NCI-H1092 (cell line): Measurements from ENCODE around the gene HRAS.

ENCODE experiments used
- DNase-seq: peaks from one replicate; lab custom pipeline; 2025; lab: John Stamatoyannopoulos, UW

Gene HRAS

DNA sequence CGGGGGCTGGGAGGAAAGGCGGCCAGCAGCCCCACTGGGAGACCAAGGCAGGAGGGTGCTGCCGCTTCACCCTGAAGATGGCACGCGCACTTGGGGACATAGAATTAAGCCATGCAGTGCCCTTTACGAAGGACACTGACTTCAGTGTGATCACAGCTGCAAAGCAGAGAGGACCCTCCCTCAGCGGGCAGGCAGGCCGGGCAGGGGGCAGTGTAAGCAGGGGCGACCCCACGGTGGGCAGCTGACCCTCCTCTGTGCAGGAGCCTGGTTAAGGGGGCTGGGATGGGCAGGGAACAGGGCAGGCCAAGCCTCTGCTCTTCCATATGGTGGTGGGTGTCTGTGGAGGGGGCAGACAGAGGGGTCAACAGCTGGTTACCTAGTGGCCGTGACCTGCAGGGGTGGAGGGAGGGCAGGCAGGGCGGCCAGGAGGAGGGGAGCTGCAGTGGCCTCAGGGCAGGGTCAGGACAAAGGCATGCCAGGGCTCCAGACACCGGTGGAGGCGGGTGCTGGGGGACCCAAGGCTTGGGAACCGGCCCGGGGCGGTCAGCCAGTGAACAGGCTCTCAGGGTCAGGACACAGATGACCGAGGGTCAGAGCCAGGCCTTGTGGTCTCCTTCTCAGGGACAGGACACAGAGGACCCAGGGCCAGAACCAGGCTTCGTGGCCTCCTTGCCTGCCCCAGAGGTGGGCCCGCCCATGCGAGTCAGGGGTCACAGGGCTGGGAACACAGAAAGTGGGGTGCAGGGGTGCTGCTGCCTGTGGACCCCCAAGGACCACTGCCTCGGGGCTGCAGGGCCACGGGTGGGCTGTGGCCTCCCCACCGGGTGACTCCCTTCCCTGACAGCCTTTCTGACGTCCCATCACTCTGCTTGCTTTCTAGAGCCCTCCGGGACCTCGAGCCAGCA is 18.0 kb upstream of the HRAS start:
- no peak for DNase-seq

DNA sequence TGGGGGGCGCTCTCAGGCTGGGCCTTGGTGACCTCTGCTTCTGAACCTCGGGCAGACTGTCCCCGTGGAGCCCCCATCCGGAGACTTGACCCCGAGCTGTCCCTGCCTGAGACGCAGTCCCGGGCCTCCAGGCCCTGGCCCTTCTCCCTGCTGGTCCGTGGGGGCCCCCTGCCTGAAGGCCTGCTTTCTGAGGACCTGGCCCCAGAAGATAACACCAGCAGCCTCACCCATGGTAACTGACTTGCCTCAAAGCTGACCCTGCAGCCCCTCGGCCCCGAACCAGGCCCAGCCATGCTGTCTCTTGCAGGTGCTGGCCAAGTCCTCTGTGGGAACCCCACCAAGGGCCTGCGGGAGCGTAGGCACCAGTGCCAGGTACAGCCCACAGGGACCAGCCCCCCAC is 16.2 kb upstream of the HRAS start:
- DNase-seq: no peak

DNA sequence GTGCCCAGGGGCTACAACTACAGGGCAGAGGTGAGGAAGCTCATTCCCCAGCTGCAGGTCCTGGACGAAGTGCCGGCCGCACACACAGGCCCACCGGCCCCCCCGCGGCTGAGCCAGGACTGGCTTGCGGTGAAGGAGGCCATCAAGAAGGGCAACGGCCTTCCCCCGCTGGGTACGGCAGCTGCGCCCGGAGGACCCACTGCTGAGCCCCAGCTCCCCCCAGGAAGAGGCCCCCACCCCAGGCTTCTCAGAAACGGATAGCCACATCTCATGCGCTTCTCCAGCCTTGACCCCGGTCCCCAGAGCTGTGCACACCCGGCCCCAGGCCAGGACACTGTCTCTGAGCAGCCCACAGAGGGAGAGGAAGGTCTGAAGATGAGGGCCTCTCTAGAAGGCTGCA is 15.8 kb upstream of the HRAS start:
- DNase-seq: no peak

DNA sequence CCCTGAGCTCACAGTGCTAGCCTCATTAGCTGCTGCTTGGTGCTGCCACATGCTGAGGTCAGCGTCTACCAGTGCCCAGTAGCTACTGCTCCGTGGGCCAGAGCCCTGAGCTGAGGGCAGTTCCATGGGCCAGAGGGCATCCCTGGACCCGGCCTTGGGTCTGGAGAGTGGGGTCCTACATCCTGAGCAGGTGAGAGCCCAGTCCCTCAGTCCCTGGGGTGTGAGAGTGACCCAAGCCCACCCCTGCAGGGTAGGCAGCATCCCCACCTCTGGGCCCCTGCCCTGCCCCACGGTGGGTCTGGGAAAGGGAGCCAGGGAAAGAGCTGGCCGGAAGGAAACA is 15.3 kb upstream of the HRAS start:
- DNase-seq: no peak

DNA sequence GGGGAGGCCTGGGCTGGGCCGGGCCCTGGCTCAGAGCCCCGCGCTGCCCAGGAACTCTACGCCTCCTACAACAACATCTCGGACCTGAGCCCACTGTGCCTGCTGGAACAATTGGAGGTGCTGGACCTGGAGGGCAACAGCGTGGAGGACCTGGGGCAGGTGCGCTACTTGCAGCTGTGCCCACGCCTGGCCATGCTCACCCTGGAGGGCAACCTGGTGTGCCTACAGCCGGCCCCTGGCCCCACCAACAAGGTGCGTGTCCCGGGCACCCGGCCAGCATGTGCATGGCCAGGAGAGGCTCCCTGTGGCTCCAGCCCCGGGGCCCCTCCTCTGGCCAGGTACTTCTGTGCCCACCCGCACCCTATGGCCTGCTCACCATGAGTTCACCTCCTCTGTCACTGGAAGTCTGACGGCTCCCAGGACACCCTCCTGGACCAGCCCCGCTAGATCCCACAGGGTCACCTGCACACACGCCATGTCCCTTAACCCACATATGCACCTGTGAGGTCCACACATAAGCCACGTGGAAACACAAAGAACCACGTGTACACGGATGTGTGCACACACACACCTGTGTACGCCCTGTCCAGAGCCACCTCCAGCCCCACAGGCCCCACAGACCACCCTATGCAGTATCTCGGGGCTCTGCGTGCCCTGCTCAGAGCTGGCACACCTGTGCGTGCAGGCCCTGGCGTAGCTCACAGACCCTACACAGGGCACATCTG is 14.8 kb upstream of the HRAS start:
- no peak for DNase-seq

DNA sequence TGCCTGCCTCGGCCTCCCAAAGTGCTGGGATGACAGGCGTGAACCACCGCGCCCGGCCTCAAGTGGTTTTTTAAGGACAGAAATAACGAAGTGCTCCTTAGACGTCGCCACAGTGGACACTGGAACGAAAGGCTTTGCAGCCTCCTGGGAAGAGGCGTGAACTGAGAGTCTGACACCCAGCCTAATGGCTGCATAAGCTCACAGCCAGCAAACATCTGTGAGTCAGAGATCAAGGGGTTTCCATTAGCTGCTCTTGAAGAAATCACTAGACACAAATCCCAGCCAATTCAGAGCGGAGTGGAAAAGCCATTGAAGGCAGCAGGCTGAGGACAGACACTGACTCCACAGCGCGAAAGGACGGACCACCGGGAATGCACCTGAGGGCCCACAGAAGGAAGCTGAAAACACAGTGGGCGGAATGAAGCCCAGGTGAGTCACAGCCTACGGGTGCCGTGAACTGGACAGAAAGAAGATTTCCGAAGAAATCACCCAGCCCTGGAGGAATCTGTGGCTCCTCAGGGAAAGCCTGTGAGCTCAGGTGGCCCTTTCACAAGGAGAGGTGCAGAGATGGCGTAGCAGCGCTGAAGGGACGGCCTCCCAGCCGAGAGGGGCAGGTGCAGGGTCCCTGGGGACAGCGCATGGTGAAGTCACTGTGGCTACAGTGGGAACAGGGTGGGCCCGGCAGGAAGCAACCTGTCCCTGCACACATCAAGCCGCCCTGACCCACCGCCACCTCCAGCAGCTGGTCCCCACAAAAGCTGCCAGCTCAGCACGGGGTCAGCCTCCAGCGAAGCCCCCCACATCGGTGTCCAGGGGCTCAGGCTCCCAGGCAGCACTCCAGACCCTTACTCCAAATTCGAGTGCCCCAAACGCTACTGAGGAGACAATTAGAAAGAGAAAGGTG is 13.6 kb upstream of the HRAS start:
- DNase-seq: no peak

DNA sequence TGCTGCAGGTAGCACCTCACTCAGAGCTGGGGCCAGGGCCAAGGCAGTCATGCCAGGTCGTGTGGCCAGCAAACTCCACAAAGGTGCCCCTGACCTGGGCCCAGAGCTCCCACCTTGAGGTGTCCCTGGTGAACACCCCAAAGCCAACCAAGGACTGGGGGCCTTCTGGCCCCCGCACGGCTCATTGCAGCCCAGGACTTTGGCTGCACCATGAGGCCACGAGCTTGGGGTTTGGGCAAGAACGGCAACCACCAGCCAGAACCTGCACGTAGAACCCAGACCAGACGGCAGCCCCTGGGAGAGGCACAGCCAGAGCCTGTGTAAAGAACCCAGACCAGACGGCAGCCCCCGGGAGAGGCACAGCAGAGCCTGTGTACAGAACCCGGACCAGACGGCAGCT is 9.8 kb upstream of the HRAS start:
- DNase-seq: no peak

DNA sequence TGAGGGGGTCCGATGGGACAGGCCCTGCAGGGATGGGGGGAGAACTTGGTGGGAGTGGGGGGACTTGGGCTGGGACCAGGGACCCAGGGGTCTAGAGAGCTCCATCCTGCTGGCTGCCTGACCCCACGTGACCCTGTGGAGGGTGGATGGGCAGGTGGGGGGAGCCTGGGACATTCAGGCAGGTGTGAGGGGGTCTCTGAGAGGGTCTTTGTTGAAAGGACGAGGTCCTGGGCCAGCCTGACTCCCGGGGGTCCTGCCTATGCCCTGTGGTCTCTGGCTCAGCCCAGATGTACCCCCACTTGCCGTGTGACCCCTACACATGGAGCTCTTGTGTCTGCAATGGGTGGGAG is 9.4 kb upstream of the HRAS start:
- no peak for DNase-seq

DNA sequence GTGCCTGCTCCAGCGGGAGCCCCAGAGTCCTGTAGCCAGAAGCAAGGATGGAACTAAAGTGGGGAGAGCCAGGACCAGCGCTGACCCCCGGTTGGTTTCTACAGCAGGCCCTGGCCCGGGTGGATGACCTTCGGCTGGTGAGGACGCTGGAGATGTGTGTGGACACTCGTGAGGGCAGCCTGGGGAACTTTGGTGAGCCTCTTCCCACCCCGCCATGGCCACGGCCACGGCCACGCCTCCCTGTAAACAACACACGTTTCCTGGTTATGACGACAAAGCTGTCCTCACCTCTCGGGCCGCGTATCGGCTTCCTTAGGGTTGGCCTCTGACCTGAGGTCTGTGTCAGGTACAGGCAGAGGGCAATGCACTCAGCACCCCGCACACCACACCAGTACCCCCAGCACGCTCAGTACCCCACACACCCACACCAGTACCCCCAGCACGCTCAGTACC is 6.1 kb upstream of the HRAS start:
- DNase-seq: no peak

DNA sequence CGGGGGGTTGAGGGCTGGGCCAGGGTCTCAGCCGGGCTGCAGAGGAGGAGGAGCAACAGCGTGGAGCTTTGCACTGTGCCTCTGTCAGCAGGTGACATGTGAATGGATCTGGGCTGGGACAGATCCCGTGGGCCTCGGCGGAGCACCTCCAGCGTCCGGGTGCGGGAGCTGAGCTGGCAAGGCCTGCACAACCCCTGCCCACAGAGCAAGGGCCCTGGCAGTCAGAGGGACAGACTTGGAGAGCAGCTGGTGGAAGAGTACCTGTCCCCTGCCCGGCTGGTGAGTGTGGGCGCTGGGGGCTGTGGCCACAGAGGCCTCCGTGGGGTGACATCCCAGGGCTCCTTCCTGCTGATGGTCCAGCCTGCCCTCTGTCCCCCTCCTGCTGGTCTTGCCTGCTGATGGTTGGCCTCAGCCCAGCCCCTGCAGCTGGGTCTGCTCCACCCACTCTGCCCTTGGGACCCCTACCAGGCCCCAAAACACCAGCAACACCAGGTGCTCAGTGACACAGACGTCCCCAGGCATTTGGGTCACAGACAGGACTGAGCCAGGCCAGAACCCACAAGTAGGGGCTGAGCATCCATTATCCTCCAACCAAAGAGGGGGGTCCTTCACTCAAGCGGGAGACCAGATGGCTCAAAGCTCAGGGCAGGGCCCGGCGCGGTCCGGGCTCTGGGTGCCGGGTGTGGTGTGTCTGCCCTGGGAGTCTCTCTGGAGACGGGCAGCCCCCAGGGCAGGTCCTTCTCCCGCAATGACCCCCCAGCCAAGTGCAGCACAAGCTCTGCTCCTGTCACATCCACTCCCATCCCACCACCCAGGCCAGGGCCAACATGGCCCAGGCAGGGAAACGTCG is 5.4 kb upstream of the HRAS start:
- no peak for DNase-seq

DNA sequence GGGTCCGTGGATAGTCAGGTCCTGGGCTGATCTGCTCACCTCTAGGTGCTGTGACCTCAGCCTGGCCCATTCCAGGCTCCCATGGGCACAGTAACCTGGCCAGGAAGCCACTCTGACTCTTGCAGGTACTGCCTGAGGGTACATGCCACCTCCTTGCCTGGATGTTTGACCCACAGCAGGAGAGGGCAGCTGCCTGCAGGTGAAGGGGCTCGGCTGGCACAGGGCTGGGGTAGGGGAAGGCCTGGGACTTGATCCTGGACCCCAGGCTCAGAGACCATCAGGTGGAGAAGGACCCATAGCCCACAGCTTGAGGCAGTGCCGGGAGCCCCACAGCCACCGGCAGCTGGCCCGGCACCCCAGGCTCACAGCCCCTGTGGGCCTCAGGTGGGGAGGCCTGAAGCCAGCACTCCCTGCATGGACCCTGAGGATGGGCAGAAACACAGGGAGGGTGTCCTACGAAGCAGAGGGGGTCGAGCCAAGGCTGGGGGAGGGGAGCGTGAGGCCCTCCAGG is 4.7 kb upstream of the HRAS start:
- DNase-seq: no peak

DNA sequence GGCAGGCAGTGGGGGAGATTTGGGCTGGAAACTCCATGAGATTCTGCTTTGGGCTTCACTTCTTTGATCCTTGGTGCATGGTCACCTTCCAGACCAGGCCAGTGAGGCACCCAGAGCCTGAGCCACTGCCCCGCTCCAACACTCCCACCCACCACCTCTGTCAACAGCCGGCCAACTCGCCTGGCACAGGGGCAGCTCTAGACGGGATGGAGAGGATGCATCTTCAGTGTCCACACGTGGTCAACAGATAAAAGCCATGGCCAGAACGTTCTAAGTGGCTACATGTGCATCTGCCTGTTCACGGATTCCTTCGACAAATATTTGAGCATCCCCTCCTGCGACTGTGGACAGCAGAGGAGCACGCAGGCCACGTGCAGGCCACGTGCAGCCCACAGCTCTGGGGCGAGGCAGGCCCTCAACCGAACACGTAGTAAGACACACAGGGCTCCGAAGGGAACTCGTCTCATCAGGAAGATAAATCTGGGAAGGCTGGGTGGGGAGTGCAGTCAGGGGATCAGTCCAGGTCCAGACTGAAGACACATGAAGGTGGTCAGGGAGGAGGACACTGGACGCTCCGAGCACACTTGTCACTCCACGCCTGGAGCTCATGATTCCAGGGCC is 3.2 kb upstream of the HRAS start:
- no peak for DNase-seq

DNA sequence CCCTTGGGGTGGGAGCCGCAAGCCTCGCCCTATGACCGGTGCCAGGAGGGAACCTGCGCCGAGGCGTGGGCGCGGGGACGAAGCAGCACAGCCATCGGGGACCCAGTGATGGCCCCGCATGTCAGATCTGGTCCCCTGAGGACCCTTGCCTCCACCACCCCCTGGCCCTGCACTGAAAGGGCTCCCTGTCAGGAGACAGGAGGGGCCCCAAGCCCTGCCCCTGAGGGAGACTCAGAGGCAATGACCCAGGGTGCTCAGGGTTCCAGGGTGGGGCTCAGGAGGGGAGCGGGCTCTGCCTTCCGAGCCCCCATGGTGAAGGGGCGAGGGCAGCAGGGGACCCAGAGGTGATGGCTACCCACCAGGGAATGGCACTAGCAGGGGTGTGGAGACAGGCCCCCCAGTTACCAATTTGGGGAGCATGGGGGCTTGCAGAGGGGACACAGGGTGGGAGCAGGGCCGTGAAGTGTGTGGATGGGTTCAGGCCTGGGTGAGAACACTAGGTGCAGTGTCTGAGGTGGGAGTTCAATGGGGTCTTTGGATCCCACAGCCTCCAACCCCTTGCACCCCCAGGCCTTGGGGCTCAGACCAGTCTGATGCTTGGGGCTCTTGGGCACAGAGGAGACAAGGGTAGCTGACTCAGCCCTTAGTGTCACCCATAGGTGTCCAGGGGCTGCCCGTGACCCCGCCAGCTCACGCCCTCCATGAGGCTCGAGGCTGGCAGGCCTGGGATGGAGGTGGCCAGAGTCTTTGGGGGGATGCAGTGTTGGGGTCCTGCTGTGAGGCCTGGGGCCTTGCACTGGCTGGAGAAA is 2.5 kb upstream of the HRAS start:
- DNase-seq: no peak

DNA sequence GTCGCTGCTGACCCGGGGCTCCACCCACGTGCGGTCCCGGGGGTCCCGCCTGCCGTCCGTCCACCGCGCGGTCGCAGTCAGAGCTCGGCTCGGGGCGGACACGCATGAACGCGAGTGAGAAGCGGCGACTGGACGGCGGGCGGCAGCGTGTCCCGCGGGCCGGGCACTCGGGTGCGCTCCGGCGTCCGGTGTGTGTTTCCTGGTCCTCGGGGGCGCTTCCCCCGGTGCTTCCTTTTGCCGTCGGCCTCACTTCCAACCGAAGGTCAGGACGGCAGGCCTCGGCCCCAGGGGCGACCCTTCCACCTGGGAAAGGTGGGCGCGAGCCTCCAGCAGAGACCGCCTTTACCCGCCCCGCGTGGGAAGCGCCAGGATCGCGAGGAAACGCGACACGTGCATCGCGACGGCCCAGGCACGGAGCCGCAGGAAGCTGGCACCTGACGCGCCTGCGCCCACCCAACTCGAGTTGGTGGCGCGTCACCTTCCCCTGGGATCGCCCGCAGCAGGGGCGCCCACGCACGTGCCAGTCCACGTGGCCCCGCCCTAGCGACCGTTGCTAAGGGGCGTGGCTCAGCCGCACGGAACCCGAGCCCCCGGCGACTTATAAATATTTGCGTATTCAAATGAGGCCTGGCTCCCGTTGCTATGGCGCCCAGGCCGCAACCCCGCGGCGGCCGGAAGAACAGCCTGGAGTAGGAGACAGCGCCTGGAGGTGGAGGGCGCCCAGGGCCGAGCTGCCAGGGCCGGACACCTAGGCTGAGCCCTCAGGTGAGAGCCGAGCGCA is 1.7 kb upstream of the HRAS start, which contains the start of gene LRRC56:
Gene LRRC56, plus strand, starts transcription at position 687 of the 781 bp plus-strand sequence. CDS start 3,158 bp downstream, outside the sequence.
- peak; percentile 73 for DNase-seq

DNA sequence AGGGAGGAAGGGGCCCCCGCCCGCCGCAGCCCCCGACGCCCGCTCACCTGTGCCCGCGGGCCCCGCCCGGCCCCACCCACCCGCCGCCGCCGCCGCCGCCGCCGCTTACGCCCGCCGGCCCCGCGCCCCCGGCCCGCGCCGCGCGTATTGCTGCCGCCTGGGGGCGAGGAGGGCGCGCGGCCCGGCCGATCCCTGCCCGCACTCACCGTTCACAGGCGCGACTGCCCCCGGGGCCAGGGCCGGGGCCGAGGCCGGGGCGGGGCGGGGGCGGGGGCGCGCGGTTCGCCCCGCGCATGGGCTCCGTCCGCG is 212 bp downstream of the HRAS start:
- DNase-seq: no peak

DNA sequence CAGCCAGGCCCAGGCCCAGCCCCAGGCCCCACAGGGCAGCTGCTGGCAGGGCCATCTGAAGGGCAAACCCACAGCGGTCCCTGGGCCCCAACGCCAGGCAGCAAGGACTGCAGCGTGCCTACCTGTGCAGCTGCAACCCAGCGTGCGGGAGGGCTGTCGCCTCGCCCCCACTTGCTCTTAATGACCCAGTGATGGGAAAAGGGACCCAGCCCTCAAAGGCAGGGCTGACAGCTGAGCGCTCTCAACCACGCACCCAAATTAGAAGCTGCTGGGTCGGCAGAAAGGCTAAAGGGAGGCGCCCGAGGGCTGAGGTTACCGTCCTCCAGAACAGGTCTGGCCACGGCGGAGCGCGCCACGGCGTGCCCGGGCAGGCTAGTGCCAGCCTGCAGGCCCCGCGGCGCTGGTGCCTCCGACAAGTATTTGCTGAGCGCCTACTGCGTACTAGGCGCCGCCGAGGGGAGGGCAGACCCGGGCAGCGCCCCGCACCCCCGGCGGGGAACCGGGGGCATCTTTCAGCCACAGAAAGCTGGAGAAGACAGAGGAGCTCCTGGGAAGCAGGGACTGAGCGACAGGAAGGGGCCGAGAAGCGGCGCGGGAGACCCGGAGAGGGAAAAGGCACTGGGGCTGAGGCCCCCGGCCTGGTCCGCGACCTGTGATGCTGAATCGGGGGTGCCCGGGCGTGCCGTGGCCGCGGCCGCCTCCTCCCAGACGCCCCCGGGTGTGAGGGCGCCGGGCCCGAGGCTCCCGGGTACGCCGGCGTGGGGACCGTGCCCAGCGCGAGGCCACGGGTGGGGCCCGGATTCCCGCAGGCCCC is 773 bp downstream of the HRAS start:
- DNase-seq: no peak

DNA sequence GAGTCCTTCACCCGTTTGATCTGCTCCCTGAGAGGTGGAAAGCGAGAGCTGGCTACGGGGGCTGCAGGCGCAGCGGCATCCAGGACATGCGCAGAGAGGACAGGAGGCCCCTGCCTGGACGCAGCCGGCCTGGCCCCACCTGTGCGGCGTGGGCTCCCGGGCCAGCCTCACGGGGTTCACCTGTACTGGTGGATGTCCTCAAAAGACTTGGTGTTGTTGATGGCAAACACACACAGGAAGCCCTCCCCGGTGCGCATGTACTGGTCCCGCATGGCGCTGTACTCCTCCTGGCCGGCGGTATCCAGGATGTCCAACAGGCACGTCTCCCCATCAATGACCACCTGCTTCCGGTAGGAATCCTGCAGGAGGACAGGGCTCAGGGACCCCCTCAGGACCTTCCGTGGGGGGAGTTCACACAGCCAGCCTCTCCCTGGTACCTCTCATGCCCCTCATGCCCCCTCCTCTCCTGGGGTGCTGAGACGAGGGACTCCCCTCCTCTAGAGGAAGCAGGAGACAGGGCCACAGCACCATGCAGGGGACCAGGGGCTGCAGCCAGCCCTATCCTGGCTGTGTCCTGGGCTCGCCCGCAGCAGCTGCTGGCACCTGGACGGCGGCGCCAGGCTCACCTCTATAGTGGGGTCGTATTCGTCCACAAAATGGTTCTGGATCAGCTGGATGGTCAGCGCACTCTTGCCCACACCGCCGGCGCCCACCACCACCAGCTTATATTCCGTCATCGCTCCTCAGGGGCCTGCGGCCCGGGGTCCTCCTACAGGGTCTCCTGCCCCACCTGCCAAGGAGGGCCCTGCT is 1.6 kb downstream of the HRAS start:
- DNase-seq: no peak
